Breast epithelium (tissue), 4 donors: ENCODE measurements around the gene PIGM. TPM values are rescaled to one million over a fixed set of nuclear protein-coding genes. Genes with fewer than 3 reads are reported as not detected.

Experiments used
- DNase-seq, 2 donors: peaks; one replicate each; pipeline ENCODE4 v3.0.0-alpha.2; 2019; ENCODE audit warnings: low spot score in 2 of 2
- H3K27ac ChIP-seq, 2 donors: fragments of 200-600 bp; sonication (generic) in 1 of 2; one replicate each; pipeline ENCODE4 v1.5.1; 2016 to 2019; ENCODE audit warnings: mild to moderate bottlenecking in 1 of 2
- H3K27me3 ChIP-seq, 2 donors: fragments of 200-600 bp; sonication (generic) in 1 of 2; one replicate each; pipeline versions ENCODE4 v1.5.1 to v1.6.0; 2017 to 2019; ENCODE audit warnings: control low read depth in 1 of 2, mild to moderate bottlenecking in 1 of 2
- H3K36me3 ChIP-seq: fragments of 200-600 bp; one replicate; pipeline ENCODE4 v1.5.1; 2019
- H3K4me1 ChIP-seq, 2 donors: fragments of 200-600 bp; sonication (generic); one replicate each; pipeline ENCODE4 v1.5.1; 2016 to 2019; ENCODE audit warnings: control low read depth in 1 of 2
- H3K4me3 ChIP-seq, 3 donors: fragments of 200-600 bp; sonication (generic); 1 replicate in 2 of 3; 2 replicates in 1 of 3; pipeline ENCODE4 v1.5.1; 2016 to 2019; ENCODE audit warnings: mild to moderate bottlenecking in 3 of 3, moderate library complexity in 2 of 3
- H3K9me3 ChIP-seq, 2 donors: fragments of 200-600 bp; sonication (generic) in 1 of 2; one replicate each; pipeline ENCODE4 v1.5.1; 2016 to 2019; ENCODE audit warnings: control low read depth in 1 of 2
- CTCF ChIP-seq, 3 donors: fragments of 450-650 bp; IDR thresholded peaks; one replicate each; pipeline ENCODE4 v1.5.1; 2016 to 2017; ENCODE audit warnings: antibody characterized with exemption in 3 of 3, mild to moderate bottlenecking in 3 of 3, moderate library complexity in 3 of 3
- POLR2A ChIP-seq: fragments of 450-650 bp; IDR thresholded peaks from one replicate; pipeline ENCODE4 v1.6.1; 2016; ENCODE audit warnings: antibody characterized with exemption, mild to moderate bottlenecking, moderate library complexity
- POLR2AphosphoS5 ChIP-seq, 3 donors: sonication (generic); formaldehyde crosslinking; IDR thresholded peaks; one replicate each; pipeline ENCODE4 v1.6.1; 2017; ENCODE audit warnings: antibody characterized with exemption in 3 of 3
- intact Hi-C: fragments of 100-400 bp; cut with DNase I; formaldehyde crosslinking; loops from one replicate; pipeline ENCODE4 v1.15.1; 2023; ENCODE audit warnings: low total_unique reads
- total RNA-seq, 3 donors: library from RNA; depleted of rRNA; stranded (reverse); fragments of >200 nt; gene quantifications; one replicate each; pipeline ENCODE4 v1.1.0, GENCODE V29; 2016

PIGM gene
- total RNA-seq, 3 donors from 2014 or later: 4.9 to 8.2 (median 5.1) TPM

DNA sequence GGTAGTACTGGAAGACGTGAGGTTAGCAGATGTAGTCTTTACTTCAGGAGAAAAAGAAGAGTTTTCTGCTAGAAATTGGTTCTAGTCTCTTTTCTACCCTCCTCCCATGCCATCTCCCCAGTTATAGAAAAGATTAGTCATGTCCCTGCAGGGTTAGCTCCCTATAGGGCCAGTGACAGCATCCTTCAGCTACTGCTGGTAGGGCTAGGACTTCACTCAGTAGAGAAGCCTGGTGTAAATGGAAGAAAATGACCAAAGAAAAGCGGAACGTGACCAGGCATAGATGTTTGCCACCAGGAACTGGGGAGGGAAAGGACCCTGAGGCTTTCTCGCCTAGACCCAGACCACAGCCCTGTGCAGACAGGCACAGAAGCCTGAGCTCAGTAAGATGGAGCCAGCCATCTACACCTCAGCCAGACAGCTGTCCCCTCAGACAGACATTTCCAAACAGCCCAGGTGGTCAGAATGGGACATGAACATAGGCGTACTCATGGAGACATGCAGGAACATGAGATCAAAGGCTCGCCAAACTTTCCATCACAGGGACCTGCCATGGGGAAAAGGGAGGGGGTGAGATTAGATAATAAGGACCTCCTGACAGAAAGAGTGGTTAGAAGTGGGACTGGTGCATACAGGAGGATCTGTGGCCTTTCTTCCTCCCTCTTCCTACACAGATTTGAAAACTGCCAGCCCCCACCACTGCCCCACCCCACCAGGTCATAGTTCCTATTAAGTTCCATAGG, 54.3 kb downstream of the PIGM start:
- H3K4me3 ChIP-seq: no peak overlapping the region
- no peaks in the 10 kb centered on the region for H3K9me3 ChIP-seq
- no peak overlapping the region for H3K27ac ChIP-seq
- H3K27me3 ChIP-seq: no peaks in the 10 kb centered on the region
- no peaks in the 10 kb centered on the region for H3K4me1 ChIP-seq
- H3K36me3 ChIP-seq: no peaks in the 10 kb centered on the region
- intact Hi-C loops: no loop called here
- no peak for TF ChIP-seq POLR2A
- TF ChIP-seq CTCF (IDR thresholded peaks at IDR 0.05): no peak
- TF ChIP-seq POLR2AphosphoS5 (IDR thresholded peaks at IDR 0.05): no peak
- no peak for DNase-seq

Other genes with a start within 250 kb of the PIGM start
- 1 to 10 TPM in 1 of 3 donors, under 1 TPM in 2; 0.80 to 2.8 (median 0.98) TPM for gene FCRL6, start 229.6 kb downstream of the PIGM start, total RNA-seq
- 10 to 100 TPM in 2 of 3 donors, 1 to 10 TPM in 1; 2.3 to 15.4 (median 12.3) TPM for gene SLAMF8, start 205.1 kb downstream of the PIGM start, total RNA-seq
- under 1 TPM in 2 of 3 donors, not detected in 1; 0.15 to 0.16 TPM for gene VSIG8, start 169.3 kb downstream of the PIGM start, total RNA-seq
- gene CFAP45, start 131.8 kb downstream of the PIGM start, total RNA-seq: 1 to 10 TPM in 2 of 3 donors, under 1 TPM in 1; 0.80 to 2.6 (median 2.6) TPM
- 100 to 1,000 TPM; 195 to 259 (median 231) TPM for gene TAGLN2, start 106.5 kb downstream of the PIGM start, total RNA-seq
- gene IGSF9, start 86.4 kb downstream of the PIGM start, total RNA-seq: 1 to 10 TPM in 2 of 3 donors, not detected in 1; 5.9 to 8.0 TPM
- gene SLAMF9, start 77.8 kb downstream of the PIGM start, total RNA-seq: not detected
- under 1 TPM in 1 of 3 donors, not detected in 2; 0.15 TPM for gene KCNJ10, start 38.2 kb upstream of the PIGM start, total RNA-seq
- gene KCNJ9, start 49.5 kb upstream of the PIGM start, total RNA-seq: not detected
- gene IGSF8, start 66.6 kb upstream of the PIGM start, total RNA-seq: 10 to 100 TPM; 21.0 to 35.7 (median 24.5) TPM
- 100 to 1,000 TPM in 1 of 3 donors, 1 to 10 TPM in 2; 3.9 to 229 (median 6.4) TPM for gene ATP1A2, start 83.8 kb upstream of the PIGM start, total RNA-seq
- 1 to 10 TPM in 1 of 3 donors, not detected in 2; 4.5 TPM for gene ATP1A4, start 119.6 kb upstream of the PIGM start, total RNA-seq
- under 1 TPM in 1 of 3 donors, not detected in 2; 0.59 TPM for gene CASQ1, start 158.6 kb upstream of the PIGM start, total RNA-seq
- gene PEA15, start 173.4 kb upstream of the PIGM start, total RNA-seq: 100 to 1,000 TPM in 2 of 3 donors, 10 to 100 TPM in 1; 69.8 to 128 (median 127) TPM
- 100 to 1,000 TPM; 161 to 195 (median 161) TPM for gene DCAF8, start 230.6 kb upstream of the PIGM start, total RNA-seq